Hematopoietic multipotent progenitor cell treated with erythropoietin and hydrocortisone succinate and interleukin-3 and kit ligand, for 15 days (in vitro differentiated cells): ENCODE data around the gene DPAGT1.
A peak's percentile ranks its signal among the peaks of the same experiment; 100 is the strongest.
"Not testable (repeated sequence)": the region's sequence is repeated elsewhere in the genome, so short reads cannot be mapped to it uniquely, and the experiment has no call there.

Source experiments
- DNase-seq: peaks from one replicate; pipeline ENCODE4 v3.0.0-alpha.2; 2015; ENCODE audit warnings: low spot score

Gene DPAGT1

GRCh38 chr11:119115484-119116234 lies 14.0 kb upstream of the DPAGT1 start:
- no peak for DNase-seq

DNA sequence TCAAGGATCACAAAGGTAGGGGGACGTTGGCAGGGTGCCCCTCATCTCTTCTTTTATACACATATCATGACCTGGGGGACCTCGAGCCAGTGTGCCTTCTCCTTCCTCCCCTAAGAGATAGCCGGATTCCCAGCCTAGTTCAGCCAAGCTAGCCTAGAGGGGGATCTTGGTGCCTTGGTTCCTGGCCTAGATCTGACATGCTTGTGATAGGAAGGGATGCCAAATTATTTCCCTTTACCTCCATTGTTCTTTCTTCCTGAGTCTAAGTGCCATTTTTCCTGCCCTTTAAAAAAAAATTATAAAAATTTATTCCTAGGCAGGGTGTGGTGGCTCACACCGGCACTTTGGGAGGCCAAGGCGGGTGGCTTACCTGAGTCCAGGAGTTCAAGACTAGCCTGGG lies 12.7 kb upstream of the DPAGT1 start:
- DNase-seq: no peak

DNA sequence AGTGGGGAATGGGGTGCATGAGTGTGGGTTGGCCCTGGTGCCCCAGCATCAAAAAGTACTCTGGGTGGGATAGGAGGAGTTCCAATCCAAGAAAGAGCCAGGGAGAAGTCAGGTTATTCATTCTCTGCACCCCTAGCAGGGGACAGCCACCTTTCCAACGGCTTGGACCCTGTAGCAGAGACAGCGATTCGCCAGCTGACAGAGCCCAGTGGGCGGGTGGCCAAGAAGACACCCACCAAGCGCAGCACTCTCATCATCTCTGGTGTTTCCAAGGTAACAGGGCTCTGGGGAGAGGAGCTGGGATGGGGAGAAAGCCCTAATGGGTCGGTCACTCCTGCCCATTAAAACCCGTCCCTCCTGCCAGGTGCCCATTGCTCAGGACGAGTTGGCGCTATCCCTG lies 12.1 kb upstream of the DPAGT1 start:
- DNase-seq: no peak

GRCh38 chr11:119112314-119113020 lies 10.8 kb upstream of the DPAGT1 start:
- DNase-seq: no peak

DNA sequence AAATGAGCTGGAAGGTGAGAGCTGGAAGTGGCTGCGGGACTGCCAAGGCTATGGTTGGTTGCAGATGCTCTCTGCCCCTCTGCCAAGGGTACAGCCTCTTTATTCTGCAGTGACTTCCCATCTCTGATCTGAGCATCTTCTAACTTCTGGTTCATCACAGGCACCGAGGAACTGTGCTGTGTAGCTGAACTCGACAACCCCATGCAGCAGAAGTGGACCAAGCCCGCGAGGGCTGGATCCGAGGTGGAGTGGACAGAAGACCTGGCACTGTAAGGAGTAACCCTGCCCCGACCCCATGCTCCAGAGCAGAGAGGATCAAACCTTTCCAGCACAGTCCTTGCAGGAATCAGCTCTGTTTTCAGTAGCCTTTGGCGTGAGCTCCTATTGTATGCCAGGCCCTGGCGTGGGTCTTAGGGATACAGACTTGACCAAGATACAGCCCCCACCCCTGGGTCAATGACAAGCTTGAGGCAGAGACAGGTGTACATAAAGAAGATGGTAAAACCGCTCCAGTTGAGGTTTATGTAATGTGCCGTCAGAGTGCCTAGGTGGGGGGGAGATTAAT lies 9.8 kb upstream of the DPAGT1 start:
- no peak for DNase-seq

DNA sequence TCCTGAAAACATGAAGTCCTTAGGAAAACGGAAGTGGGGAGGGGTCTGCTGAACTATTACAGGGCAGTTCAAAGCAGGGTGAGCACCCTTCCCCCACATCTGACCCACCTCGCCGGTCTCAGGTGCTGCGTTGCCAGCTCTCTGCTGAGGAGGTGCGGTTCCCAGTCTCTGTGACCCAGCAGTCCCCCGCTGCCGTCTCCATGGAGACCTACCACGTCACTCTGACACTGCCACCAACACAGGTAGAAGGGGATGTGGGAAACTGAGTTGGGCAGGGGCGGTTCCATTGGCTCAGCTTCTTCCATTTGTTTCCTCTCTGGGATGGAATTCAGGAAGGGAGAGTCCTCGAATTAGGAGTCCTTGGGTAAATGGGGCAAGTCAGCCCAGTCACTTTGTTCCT lies 8.8 kb upstream of the DPAGT1 start:
- DNase-seq: no peak

- DNase-seq: no peak
Observed at GRCh38 chr11:119109843-119110242, 8.2 kb upstream of the DPAGT1 start.

DNA sequence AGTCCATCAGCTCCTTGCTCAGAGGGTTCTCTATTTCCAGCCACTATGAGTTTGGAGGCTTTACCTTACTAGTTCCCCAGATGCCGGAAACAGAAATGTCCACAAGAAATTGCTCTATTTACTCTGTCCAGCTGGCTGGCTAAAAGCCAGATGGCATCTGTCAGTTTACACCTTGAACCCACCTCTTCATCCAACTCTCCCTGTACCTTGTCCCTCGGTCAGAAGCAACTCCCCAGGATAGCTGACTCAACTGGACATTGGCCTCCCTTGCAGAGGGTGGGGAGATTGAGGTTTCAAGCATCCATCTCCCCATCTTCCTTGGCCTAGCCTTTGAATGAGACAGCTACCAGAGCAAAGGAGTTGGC lies 7.2 kb upstream of the DPAGT1 start:
- no peak for DNase-seq

DNA sequence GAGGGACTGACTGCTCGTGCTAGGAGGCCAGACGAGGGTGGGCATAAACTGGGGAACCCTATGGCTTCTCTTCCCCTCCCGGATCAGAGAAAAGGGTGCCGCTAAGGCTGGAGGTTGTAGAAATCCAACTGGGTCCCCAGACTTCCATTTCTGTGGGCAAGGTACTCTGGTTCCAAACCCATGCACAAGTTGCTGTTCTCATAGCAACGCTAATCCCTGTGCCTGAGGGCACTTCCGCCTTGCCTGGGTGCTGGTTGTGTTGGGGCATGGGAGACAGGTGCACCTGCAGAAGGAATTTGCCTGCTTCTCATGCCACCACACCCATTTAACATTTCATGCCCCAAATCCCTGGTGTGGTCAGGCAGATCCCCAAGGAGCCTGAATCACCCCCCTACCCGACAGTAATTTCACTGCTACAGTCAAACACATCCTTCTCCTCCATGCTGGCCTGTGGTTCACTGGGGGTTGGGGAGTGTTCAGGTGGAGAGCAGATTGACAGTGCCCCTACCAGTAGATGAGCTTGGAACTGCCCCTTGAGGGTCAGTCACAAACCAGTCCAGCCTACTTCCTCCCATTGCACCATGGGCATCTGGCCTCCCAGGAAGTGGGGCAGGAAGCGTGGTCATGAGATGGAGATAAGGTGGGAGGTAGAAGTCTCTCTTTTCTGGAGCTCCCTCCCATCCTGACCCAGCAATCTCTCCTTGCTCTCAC lies 6.6 kb upstream of the DPAGT1 start:
- no peak for DNase-seq

DNA sequence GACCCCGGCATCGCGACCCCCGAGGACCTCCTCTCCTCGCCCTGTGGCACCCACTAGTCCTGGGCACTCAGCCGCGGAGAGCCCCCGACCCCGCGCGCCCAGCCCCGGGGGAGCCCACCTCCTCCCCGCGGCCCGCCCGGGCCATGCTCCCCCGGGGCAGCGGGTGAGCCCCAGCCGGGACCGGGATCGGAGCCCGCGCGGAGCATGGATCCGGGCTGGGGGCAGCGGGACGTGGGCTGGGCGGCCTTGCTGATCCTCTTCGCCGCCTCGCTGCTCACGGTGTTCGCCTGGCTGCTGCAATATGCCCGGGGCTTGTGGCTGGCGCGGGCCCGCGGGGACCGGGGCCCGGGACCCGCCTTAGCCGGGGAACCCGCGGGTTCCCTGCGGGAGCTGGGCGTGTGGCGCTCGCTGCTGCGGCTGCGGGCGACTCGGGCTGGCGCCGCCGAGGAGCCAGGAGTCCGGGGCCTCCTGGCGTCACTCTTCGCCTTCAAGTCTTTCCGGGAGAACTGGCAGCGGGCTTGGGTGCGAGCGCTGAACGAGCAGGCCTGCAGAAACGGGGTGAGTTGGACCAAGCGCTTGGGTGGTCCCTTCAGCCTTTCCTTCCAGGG lies 6.0 kb upstream of the DPAGT1 start:
- peak; percentile 20 for DNase-seq

- peak; percentile 97 for DNase-seq
Observed at GRCh38 chr11:119106564-119107537, 5.2 kb upstream of the DPAGT1 start, which contains the start of gene C2CD2L. TSS of gene C2CD2L (plus strand) at chr11:119107344. CDS start at chr11:119107742, 398 bp downstream.

DNA sequence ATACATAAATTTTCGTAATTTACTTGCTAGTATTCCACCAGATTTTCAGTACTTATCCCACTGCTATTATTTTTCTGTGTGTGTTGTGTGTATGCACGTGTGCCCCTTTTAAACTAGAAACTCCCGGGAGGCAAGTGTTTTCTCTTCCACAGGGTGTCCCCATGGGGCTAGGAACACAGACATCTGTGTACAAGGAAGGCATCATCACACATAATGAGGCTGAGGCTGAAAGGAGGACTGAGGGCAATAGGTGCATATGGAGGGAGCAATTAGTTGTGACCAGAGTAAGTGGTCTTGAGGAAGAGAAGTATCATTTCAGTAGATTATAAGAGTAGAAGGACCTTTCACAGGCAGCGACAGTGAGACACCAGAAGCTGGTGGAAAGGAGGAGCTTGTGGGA lies 2.1 kb upstream of the DPAGT1 start:
- no peak for DNase-seq

DNA sequence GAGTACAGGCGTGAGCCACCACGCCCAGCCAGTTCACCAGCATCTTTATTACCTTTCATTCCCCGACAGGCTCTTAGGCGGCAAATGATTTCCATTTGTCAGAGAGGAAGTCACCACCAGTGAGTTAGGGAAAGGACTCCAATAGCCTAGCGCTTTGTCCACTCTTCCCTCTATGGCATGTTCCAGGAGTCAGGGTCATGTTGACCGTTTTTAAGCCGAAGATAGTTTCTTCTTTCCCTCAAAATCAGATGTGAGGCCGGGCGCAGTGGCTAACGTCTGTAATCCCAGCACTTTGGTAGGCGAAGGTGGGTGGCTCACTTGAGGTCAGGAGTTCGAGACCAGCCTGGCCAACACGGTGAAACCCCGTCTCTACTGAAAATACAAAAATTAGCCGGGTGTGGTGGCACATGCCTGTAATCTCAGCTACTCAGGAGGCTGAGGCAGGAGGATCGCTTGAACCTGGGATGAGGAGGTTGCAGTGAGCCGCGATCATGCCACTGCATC lies 1.6 kb upstream of the DPAGT1 start:
- DNase-seq: not testable (repeated sequence)

DNA sequence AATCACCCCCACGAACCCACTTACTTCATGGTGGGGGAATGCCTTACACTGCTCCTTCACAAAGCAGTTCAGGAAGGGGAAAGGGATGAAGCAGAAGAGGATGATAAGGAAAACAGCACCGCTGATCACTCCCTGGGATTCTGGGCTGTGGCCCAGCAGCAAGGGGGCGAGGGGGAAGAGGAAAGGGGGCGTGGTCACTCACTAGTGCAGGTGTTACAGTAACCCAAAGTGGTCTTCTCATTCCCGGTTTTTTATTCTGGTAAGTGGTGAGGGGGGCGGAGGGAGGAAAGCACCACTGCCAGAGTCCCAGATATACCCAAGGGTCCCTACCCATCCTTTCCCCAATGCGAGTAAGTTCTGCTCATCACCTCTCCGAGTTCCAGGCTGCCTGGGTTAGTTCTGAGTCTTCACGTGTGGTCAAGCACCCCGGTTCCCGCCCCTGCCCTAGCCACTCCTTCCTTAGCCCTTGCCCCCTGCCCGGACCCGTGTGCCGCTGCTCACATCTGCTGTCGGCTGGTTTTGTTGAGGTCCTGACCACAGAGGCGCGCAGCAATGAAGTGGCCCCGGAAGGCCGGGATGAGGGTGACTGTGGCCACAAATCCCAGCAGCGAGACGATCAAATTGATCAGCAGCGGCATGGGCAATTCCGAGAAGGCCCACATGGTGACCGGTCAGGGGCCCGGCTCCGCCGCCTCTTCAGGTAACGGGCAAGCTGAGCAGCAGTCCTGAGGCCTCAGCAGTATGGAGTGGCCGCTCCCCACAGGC lies 477 bp downstream of the DPAGT1 start:
- DNase-seq: no peak

- peak; percentile 62 for DNase-seq
Observed at GRCh38 chr11:119100246-119100970, 1.2 kb downstream of the DPAGT1 start.

- DNase-seq: no peak
Observed at GRCh38 chr11:119099711-119100110, 1.9 kb downstream of the DPAGT1 start.

GRCh38 chr11:119095066-119095880 lies 6.4 kb downstream of the DPAGT1 start:
- peak; percentile 99 for DNase-seq

GRCh38 chr11:119094816-119095065 lies 6.9 kb downstream of the DPAGT1 start:
- peak; percentile 84 for DNase-seq
